Astrocyte (in vitro differentiated cells and primary cell): ENCODE data around the gene LYRM7. TPM values are rescaled to one million over a fixed set of nuclear protein-coding genes. Genes with fewer than 3 reads are reported as not detected.

Experiments
- DNase-seq: peaks from one replicate; pipeline ENCODE4 v3.0.0-alpha.2; 2010; ENCODE audit warnings: low read depth
- FAIRE-seq: peaks from 2 replicates; lab custom pipeline; 2011; peaks lifted over from hg19 to GRCh38; lab: Jason Lieb, UNC
- H2AFZ ChIP-seq: 2 replicates; pipeline ENCODE4 v1.6.0; 2012; ENCODE audit warnings: low read depth, low read length, inconsistent platforms
- H3K27ac ChIP-seq: 2 replicates; pipeline ENCODE4 v1.5.1; 2011; ENCODE audit warnings: low read depth, low read length, inconsistent platforms
- H3K27me3 ChIP-seq: 2 replicates; pipeline ENCODE4 v1.6.0; 2011; ENCODE audit warnings: low read length, inconsistent platforms; ENCODE audit not compliant: insufficient read depth
- H3K36me3 ChIP-seq: 2 replicates; pipeline ENCODE4 v1.5.1; 2011; ENCODE audit warnings: low read length, inconsistent platforms; ENCODE audit not compliant: insufficient read depth
- H3K4me1 ChIP-seq: 2 replicates; pipeline ENCODE4 v1.5.1; 2011; ENCODE audit warnings: low read length, inconsistent platforms; ENCODE audit not compliant: insufficient read depth
- H3K4me2 ChIP-seq: 2 replicates; pipeline ENCODE4 v1.6.0; 2012; ENCODE audit warnings: low read length, inconsistent platforms
- H3K4me3 ChIP-seq: 2 replicates; pipeline ENCODE4 v1.5.1; 2011; ENCODE audit warnings: low read depth, mild to moderate bottlenecking, low read length, inconsistent platforms; ENCODE audit not compliant: insufficient read depth
- H3K79me2 ChIP-seq: 2 replicates; pipeline ENCODE4 v1.6.0; 2012; ENCODE audit warnings: mild to moderate bottlenecking, low read length, inconsistent platforms; ENCODE audit not compliant: insufficient read depth
- H3K9ac ChIP-seq: 2 replicates; pipeline ENCODE4 v1.6.0; 2012; ENCODE audit warnings: mild to moderate bottlenecking, low read length, inconsistent platforms
- H3K9me3 ChIP-seq: 2 replicates; pipeline ENCODE4 v1.5.1; 2012; ENCODE audit warnings: low read depth, mild to moderate bottlenecking, low read length, inconsistent platforms; ENCODE audit not compliant: insufficient read depth
- H4K20me1 ChIP-seq: 2 replicates; pipeline ENCODE4 v1.6.0; 2012; ENCODE audit warnings: low read length, inconsistent platforms; ENCODE audit not compliant: insufficient read depth
- H3K27ac Mint-ChIP-seq: one replicate; pipeline ENCODE4 v1.8.0; 2021; ENCODE audit warnings: mild to moderate bottlenecking, mixed read lengths; ENCODE audit not compliant: unreplicated experiment
- H3K27me3 Mint-ChIP-seq: one replicate; pipeline ENCODE4 v1.8.0; 2021; ENCODE audit warnings: low read depth, mixed read lengths; ENCODE audit not compliant: unreplicated experiment
- H3K36me3 Mint-ChIP-seq: one replicate; pipeline ENCODE4 v1.8.0; 2021; ENCODE audit warnings: low read depth, mixed read lengths; ENCODE audit not compliant: unreplicated experiment
- H3K4me1 Mint-ChIP-seq: one replicate; pipeline ENCODE4 v1.8.0; 2021; ENCODE audit warnings: low read depth, mixed read lengths; ENCODE audit not compliant: unreplicated experiment
- H3K4me3 Mint-ChIP-seq: one replicate; pipeline ENCODE4 v1.8.0; 2021; ENCODE audit warnings: mild to moderate bottlenecking, moderate library complexity, mixed read lengths; ENCODE audit not compliant: unreplicated experiment
- H3K9me3 Mint-ChIP-seq: one replicate; pipeline ENCODE4 v1.8.0; 2021; ENCODE audit warnings: mild to moderate bottlenecking, mixed read lengths; ENCODE audit not compliant: unreplicated experiment
- CTCF ChIP-seq: IDR thresholded peaks from 2 replicates; pipeline ENCODE4 v1.5.1; 2011; ENCODE audit warnings: low read depth, mild to moderate bottlenecking, inconsistent platforms, low read length, moderate library complexity; ENCODE audit not compliant: insufficient read depth
- EZH2 ChIP-seq: IDR thresholded peaks from 2 replicates; pipeline ENCODE4 v1.6.1; 2012; ENCODE audit warnings: mild to moderate bottlenecking, low read length, inconsistent platforms; ENCODE audit not compliant: insufficient read depth
- total RNA-seq: library from RNA; stranded (reverse); gene quantifications from 2 replicates; pipeline ENCODE4 v1.2.1, GENCODE V29; 2021

Gene LYRM7
- total RNA-seq, 1 donor from 2014 or later: 7.0 TPM

- Mint-ChIP-seq H3K27ac (no peak overlapping the region), H3K36me3 (no peaks in the 10 kb centered on the region), H3K4me1 (peaks cover 9% of the 10 kb centered on the region), H3K27me3 (no peaks in the 10 kb centered on the region), H3K9me3 (no peaks in the 10 kb centered on the region), H3K4me3 (no peak overlapping the region)
- Histone ChIP-seq H3K36me3 (no peaks in the 10 kb centered on the region), H3K27me3 (no peaks in the 10 kb centered on the region), H3K27ac (no peak overlapping the region), H3K79me2 (no peaks in the 10 kb centered on the region), H2AFZ (no peak overlapping the region), H4K20me1 (no peaks in the 10 kb centered on the region), H3K9me3 (no peaks in the 10 kb centered on the region), H3K4me2 (no peak overlapping the region), H3K4me3 (no peak overlapping the region), H3K4me1 (no peaks in the 10 kb centered on the region), H3K9ac (no peak overlapping the region)
- TF ChIP-seq EZH2 (no peak), CTCF (no peak)
- FAIRE-seq: no peak
- no peak for DNase-seq
Observed at GRCh38 chr5:131214609-131215227, 44.0 kb downstream of the LYRM7 start.

GRCh38 chr5:131217791-131218190, 47.0 kb downstream of the LYRM7 start:
- no peak for FAIRE-seq
- no peaks in the 10 kb centered on the region for H3K79me2 ChIP-seq

More at GRCh38 chr5:131217791-131218190, 47.0 kb downstream of the LYRM7 start:
- H3K4me3 ChIP-seq: no peak overlapping the region
- Mint-ChIP-seq H3K27ac (no peak overlapping the region), H3K36me3 (no peaks in the 10 kb centered on the region), H3K4me1 (peaks cover 21% of the 10 kb centered on the region), H3K9me3 (no peaks in the 10 kb centered on the region), H3K27me3 (no peaks in the 10 kb centered on the region), H3K4me3 (no peak overlapping the region)
- no peak overlapping the region for H2AFZ ChIP-seq
- no peak overlapping the region for H3K4me2 ChIP-seq
- H4K20me1 ChIP-seq: no peaks in the 10 kb centered on the region
- TF ChIP-seq CTCF (no peak), EZH2 (no peak)
- no peaks in the 10 kb centered on the region for H3K27me3 ChIP-seq
- H3K9ac ChIP-seq: no peak overlapping the region
- no peaks in the 10 kb centered on the region for H3K9me3 ChIP-seq
- H3K36me3 ChIP-seq: no peaks in the 10 kb centered on the region
- no peak overlapping the region for H3K27ac ChIP-seq
- DNase-seq: no peak
- H3K4me1 ChIP-seq: no peaks in the 10 kb centered on the region
